Hepatocyte (in vitro differentiated cells): ENCODE data around the gene CIDEB.

Experiments used
- CTCF ChIP-seq: fragments of 200-600 bp; sonication (generic); IDR thresholded peaks from 2 replicates; pipeline ENCODE4 v1.5.1; 2016; ENCODE audit warnings: antibody characterized with exemption, mild to moderate bottlenecking; ENCODE audit not compliant: poor library complexity
- EZH2 ChIP-seq: fragments of 200-600 bp; sonication (generic); IDR thresholded peaks from 2 replicates; pipeline ENCODE4 v1.6.1; 2016; ENCODE audit warnings: antibody characterized with exemption, mild to moderate bottlenecking, borderline replicate concordance
- EZH2phosphoT487 ChIP-seq: fragments of 200-600 bp; sonication (generic); IDR thresholded peaks from one replicate; pipeline ENCODE4 v1.6.1; 2018; ENCODE audit warnings: antibody characterized with exemption, mild to moderate bottlenecking, low read depth, moderate library complexity; ENCODE audit not compliant: unreplicated experiment, severe bottlenecking

- no peak for TF ChIP-seq CTCF
- TF ChIP-seq EZH2: no peak
- TF ChIP-seq EZH2phosphoT487: no peak
These were observed 20.8 kb downstream of the CIDEB start for GRCh38 chr14:24286996-24287395.
